ENCODE results near the gene CARD11.

GRCh38 chr7:2993868-2994267 is 49.8 kb downstream of the CARD11 start:
- TF ChIP-seq CTCF (IDR thresholded peaks at IDR 0.05) (no peak), POLR2A (IDR thresholded peaks at IDR 0.05) (no peak)

All from ovary (tissue), 3 donors.